A673 (cell line): ENCODE results near the gene NFKBIB.

Experiments
- EZH2 ChIP-seq: fragments of 200-600 bp; sonication (generic); IDR thresholded peaks from 2 replicates; pipeline ENCODE4 v1.6.1; 2017; ENCODE audit warnings: borderline replicate concordance, low read depth, mild to moderate bottlenecking, mixed read lengths, antibody characterized with exemption, low read length; ENCODE audit not compliant: poor library complexity, severe bottlenecking
- TF ChIP-seq, protein P1 (sequence below): fragments of 300-800, 200-600 bp; sonication (generic); conservative IDR thresholded peaks from 2 replicates; pipeline ENCODE4 v1.5.1; 2017; ENCODE audit warnings: low read depth, mild to moderate bottlenecking, antibody characterized with exemption, low read length, moderate library complexity, mixed read lengths

DNA sequence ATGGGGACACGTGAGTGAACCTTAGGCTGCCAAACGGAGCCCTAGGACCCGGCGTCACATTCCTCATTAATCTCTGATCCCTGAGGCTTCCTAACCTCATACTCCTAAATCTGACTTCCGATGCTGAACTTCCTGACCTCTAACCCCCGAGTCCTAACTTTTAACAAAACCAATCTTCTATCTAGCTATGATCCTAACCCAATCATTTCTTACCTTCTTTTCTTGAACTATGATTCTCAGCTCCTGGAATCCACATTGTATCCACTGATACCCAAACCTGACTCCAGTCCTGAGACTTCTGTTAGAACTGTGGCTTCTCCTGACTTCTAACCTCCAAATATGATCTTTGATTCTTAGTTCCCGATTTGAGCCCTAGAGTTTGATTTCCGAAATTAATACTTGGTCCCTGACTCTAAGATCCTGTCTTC lies 447 bp downstream of the NFKBIB start:
- no peak for TF ChIP-seq EZH2
- TF ChIP-seq, protein P1, sequence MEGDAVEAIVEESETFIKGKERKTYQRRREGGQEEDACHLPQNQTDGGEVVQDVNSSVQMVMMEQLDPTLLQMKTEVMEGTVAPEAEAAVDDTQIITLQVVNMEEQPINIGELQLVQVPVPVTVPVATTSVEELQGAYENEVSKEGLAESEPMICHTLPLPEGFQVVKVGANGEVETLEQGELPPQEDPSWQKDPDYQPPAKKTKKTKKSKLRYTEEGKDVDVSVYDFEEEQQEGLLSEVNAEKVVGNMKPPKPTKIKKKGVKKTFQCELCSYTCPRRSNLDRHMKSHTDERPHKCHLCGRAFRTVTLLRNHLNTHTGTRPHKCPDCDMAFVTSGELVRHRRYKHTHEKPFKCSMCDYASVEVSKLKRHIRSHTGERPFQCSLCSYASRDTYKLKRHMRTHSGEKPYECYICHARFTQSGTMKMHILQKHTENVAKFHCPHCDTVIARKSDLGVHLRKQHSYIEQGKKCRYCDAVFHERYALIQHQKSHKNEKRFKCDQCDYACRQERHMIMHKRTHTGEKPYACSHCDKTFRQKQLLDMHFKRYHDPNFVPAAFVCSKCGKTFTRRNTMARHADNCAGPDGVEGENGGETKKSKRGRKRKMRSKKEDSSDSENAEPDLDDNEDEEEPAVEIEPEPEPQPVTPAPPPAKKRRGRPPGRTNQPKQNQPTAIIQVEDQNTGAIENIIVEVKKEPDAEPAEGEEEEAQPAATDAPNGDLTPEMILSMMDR, result no peak
